ENCODE measurements around the gene RGR.

The RGR gene

DNA sequence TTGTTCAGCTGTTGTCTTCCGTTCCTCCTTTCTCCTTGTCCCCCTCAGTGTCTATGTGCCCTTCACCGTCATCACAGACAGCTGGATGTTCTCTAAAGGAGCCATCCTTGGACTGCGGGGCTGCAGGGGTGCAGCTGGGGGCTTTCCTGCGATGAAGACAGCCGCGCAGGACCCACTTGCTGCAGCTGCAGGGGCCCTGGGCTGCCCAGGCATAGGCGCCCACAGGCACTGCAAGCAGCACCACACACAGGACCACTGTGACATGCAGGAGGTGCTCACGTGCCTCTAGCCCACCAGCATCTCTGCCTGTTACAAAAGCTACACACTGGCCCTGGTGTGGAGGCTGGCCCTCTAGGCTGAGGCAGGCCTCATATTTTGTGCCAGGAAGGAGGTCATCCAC, 22.9 kb upstream of the RGR start:
- DNase-seq (ENCODE audit: low spot score) = no peak

DNA sequence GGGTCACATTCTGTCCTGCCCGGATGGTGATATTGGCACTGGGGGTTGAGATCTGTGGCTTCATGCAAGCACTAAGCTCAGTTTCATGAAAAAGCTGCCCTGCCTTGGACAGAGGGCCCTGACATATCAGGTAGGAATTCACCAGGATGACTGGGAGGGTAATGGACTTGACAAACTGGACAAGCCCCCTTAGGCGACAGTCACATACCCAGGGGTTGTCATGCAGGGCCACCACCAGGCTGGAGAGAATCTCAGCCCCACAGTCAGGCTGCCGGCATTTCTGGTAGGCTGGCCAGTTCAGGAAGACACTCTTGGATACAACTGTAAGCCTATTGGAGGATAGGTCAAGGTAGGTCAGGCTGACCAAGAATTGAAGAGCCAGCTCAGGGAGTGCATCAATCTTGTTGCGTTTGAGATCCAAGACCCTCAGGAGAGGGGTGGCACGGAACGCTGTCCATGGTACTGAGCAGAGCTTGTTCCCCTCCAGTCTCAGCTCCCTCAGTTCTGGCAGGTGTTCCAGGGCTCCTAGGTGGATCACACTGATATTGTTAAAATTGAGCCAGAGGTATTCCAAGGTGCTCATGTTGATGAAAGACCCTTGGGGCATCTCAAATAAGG, 20.3 kb upstream of the RGR start:
- DNase-seq (ENCODE audit: low spot score) = no peak

DNA sequence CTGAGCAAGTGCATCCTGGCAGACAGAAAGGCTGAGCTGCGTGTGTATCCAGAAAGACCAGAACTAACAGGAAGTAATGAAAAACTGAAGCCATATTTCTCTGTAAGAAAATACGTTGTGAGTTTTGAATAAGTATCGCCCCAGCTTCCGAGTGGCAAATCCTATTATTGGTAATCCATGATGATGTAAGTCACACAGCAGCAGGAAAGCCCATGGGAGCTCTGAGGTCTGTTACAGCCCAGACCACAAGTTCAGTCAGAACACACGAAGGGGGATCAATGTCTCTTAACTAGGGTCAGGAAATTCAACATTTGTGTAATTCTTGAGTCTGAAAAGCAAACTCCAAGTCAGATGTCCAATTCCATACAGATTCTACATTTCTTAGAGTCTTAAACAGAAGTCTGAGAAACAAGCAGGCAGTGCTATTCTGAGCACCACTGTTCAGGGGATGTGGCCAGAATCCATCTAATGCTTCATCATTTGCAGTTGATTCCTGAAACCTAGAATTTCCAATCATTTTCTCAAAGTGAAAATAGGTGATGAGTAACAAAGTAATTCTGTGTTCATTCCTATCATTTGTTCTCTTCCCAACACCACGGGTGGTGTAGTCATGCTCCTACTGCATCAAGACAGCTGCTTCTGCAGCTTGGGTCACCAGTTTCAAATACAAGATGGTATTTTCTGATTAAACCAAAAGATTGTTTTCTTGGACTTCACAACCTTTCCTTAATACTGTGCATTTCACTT, 19.3 kb upstream of the RGR start, which contains the start of gene LRIT2:
Gene LRIT2, minus strand, starts transcription at position 118 of the 747 bp plus-strand sequence. Its CDS starts 24 bp downstream, at position 94.
- DNase-seq (ENCODE audit: low spot score) = no peak

DNA sequence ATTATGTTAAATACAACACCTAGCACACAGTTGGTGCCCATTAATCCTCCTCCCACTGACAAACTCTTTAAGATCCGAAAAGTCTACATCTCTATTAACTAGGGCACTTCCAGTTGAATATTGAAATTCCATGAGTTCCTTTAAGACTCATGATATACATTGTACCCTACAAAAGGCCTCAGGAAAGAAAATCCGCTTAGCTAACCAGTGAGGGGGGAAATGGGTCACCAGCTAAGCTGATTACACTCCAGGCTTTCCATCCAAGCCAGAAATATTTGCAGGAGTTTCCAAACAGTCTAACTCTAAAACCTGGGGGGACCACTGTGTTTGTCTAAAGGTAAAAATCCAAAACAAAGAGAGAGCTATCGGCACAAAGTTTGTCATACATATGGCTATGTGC, 18.2 kb upstream of the RGR start:
- DNase-seq (ENCODE audit: low spot score) = no peak

DNA sequence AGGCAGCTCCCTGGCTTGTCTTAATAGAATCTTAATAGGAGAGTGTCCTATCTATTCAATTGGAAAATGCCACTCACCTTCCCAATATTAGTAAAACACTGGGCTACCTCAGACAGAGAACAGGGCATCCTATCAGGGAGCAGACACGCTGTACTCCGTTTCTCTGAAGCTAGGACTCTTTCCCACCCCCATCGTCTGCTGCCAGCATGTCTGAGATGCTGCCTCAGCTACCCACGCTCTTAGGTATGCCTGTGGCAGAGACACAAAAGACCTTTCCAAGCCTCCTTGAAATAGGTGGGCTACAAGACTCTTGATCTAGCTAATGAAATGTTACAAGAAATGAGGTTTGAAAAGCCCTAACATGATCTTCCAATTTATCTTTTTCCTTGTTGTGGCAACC, 17.0 kb upstream of the RGR start:
- no peak for DNase-seq (ENCODE audit: low spot score)

DNA sequence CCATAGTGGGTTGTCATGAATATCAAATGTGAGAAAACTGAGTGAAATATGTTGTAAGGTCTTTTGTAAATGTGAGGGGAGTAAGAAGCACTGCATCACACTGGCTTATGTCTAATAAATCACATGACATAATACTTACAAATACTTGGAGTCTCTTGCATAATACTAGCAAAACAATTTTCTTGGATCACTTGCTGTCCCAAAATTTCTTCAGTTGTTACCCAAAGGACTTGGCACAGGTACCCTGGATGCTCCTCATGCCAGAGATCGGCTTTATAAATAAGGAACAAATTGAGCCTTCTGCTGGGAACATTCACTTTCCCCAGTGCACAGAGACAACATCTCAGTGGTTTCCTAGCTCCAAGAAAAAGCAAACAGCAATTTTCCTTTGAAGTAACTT, 14.5 kb upstream of the RGR start:
- DNase-seq (ENCODE audit: low spot score) = no peak

DNA sequence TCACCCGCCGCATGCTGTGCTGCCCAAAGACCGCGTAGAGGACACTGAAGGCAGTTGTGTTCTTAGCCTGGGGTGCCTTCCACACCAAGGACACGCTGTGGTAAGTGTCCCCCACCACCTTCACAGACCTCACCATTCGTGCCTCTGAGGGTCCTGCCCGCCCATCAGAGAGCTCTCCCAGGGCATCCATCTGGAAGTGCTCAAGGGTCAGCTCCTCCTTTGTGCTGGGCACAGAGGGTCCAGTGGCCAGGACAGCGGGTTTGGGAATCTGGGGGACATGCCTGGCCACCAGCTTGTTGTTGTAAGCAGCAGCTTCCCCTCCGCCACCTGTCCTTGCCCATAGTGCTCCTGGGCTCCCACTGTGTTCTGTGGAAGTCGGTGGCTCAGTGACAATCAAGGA, 12.5 kb upstream of the RGR start:
- no peak for DNase-seq (ENCODE audit: low spot score)

DNA sequence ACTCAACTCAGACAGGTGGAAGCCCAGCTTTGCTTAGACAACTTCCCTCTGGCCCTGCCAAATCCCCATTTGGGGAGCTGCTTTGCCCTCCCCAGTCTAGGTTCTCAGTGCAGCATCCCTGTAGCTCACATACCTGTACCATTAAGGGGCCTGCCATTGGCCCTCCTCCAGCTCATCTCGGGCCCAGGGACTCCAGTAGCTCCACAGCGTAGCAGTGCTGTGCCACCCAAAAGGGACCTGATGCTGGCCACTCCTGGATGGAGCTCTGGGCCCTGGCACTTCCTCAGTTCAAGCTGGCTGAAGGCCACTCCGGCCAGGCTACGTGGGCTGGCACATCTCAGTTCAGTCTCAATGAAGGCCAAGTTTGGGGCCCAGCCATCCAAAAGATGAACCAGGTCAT, 10.9 kb upstream of the RGR start:
- DNase-seq (ENCODE audit: low spot score) = no peak

DNA sequence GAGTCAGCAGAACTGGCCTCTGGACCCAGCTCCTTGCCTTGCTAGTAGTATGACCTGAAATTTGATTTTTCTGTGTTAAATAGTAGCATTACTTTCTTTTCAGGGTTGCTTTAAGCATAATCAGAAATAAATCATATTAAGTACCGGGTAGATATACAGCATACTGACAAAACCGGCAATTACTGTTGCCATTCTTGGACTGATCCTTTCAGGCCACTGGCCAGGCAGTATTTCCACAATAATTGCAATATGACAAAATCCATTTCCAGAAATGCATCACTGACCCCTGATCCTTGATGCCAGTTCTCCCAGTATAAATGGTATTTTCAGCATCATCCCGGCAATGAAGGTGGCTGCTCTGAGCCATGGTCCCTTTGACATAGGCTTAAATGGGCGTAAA, 10.4 kb upstream of the RGR start:
- DNase-seq (ENCODE audit: low spot score) = no peak

DNA sequence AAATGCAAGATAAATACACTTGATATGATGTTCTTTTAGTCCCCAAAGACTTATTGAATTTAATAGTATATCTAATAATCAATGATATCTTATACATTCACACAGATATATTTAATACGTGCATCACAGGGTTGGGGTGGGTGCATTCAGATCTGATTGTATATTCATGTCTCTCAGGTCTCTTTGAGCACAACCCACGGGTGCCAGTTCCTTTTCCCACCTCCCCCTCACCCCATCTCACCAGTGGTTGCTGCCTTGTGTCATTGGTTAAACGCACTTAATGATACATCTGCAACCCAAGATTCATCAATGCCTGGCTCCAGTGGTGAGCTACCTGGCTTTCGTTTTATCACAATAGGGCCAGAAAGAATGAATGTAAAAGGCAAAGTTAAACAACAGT, 9.8 kb upstream of the RGR start:
- DNase-seq (ENCODE audit: low spot score) = no peak

DNA sequence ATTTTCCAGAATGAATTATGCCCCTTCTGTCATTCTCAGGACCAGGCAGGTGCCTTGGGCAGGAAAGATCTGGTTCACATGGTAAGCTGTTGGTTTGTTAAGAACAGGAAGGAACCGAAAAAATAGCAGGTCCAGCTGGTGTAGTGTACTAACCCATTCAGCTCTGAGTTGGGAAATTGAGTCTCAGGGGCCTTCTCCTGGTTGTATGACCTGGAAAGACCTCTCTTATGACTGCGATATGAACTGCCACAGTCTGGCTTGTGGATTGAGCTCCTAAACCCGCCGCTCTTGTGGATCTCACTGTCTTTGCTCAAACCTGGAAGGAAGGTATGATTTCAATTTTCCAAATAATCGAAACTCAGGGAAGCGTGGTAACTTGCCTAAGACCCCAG, 8.1 kb upstream of the RGR start:
- DNase-seq (ENCODE audit: low spot score) = no peak

DNA sequence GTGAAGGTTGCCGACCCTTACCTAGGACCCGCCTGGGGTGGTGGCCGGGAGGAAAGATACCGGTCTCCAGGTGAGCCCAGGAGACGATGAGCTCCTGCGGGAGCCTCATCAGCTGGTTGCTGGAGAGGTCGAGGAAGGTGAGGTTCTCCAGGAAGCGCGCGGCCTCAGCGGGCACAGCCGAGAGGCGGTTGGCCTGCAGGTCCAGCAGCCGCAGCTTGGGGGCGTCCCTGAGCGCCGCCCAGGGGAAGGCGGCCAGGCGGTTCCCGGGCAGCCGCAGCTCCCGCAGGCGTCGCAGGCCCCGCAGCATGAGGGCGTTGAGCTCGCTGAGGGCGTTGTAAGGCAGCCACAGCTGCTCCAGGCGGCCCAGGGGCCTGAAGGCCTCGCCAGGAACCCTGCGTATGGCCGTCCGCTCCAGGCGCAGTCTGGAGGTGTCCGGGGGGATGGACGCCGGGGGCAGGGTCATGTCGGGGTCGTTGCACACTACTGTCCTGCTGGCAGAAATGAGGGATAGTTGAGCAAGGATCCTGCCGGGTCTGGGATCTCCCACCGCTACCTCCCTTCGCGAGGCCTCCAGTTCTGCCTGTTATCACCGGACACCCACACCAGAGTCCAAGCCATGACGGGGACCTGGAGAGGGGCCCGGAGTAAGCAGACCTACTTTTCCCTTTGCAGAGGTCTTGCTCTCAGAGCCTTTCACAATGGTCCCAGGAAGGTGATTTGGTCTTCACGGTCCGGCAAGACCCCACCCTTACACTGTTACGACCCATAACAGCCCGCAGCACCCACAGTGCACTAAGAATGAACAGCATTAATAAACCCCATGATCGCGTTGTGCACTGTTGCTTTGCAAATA, 7.4 kb upstream of the RGR start:
- peak; percentile 34 for DNase-seq (ENCODE audit: low spot score)

DNA sequence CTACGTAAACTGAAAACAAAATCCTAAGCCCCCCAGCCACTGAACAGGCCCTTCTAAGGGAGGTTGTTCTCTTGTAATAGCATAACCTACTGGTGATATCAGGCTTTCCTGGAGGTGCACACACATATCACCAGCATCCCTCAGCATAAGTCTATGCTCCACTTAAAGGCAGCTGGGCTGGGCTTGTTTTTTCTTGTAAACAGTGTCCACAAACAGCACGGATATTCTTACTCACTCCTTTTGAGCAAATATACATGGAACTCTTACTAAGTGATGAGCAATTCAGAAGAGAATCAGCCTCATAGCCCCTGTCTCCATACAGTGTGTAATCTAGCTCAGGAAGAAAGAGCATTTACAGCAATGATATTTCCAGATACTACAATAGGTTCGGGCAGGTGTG, 5.9 kb upstream of the RGR start:
- no peak for DNase-seq (ENCODE audit: low spot score)

DNA sequence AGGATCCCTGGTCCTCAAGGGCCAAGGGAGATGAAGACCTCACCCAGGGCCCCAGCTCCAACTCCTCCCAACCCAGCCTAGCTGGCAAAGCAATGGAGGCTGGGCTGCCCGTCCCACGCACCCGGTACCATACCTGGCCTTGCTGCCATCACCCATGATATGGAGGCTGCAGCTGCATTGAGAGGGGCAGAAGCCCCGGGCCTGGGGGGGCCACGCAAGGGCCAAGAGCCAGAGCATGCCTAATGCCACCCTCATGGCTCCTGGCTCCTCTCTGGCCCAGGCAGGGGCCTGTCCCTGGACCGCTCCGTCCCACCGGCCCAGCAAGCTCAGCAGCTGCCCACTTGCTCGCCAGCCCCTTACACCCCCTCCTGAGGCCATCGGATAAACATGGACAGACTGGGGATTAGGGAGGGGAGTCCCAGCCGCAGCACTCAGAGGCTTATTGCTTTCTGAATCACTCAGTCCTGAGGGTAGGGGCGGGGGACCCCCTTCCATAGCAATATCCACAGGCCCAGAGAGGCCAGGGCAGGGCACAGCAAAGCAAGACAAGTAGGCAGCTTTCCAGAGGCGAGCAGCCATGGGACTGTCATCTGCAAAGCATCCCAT, 3.6 kb upstream of the RGR start, which contains the start of gene LRIT1:
Gene LRIT1, minus strand, starts transcription at position 362 of the 606 bp plus-strand sequence. Its CDS starts 107 bp downstream, at position 255.
- DNase-seq (ENCODE audit: low spot score) = no peak

DNA sequence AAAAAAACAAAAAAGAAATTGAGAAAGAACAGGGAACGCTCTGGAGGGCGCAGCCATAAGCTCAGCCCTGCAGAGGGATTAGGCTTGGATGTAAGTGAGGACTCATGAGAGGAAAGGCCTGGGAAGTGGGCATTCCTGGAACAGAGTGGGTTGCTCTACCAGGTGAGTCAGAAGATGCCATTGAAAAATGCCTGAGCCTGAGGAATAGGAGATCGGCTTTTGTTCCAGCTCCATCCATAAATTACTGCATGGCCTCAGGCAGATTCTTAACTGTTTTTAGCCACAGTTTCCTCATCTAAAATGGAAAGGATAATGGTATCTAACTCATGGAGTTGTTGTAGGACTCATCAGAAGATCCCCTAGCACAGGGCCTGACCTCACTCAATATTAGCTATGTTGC, 1.1 kb upstream of the RGR start:
- no peak for DNase-seq (ENCODE audit: low spot score)

DNA sequence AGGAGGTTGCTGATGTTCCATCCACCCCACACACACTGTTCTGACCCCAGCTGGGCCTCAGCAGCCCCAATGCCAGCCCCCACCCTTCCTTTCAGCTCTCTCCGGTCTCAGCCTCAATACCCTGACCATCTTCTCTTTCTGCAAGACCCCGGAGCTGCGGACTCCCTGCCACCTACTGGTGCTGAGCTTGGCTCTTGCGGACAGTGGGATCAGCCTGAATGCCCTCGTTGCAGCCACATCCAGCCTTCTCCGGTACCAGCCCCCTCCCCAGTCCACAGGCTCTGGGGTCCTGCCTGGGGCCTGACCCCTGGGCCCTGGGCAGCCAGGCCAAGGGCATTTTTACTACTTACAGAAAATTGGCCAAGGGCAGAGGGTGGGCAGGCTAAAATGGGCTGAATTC, 2.6 kb downstream of the RGR start:
- DNase-seq (ENCODE audit: low spot score) = no peak

DNA sequence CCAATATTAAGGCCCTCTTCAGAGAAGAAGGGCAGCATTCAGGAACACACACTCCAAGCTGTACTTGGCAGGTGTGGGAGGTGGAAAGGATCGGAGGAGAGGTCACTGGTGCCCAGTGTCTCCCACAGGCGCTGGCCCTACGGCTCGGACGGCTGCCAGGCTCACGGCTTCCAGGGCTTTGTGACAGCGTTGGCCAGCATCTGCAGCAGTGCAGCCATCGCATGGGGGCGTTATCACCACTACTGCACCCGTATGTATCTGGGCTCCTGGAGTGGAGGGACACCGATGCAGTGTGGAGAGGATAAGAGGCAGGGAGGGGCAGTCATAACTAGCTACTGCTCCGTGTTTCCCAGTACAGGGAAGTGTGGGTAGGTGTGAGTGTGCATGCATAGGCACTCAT, 3.9 kb downstream of the RGR start:
- no peak for DNase-seq (ENCODE audit: low spot score)

DNA sequence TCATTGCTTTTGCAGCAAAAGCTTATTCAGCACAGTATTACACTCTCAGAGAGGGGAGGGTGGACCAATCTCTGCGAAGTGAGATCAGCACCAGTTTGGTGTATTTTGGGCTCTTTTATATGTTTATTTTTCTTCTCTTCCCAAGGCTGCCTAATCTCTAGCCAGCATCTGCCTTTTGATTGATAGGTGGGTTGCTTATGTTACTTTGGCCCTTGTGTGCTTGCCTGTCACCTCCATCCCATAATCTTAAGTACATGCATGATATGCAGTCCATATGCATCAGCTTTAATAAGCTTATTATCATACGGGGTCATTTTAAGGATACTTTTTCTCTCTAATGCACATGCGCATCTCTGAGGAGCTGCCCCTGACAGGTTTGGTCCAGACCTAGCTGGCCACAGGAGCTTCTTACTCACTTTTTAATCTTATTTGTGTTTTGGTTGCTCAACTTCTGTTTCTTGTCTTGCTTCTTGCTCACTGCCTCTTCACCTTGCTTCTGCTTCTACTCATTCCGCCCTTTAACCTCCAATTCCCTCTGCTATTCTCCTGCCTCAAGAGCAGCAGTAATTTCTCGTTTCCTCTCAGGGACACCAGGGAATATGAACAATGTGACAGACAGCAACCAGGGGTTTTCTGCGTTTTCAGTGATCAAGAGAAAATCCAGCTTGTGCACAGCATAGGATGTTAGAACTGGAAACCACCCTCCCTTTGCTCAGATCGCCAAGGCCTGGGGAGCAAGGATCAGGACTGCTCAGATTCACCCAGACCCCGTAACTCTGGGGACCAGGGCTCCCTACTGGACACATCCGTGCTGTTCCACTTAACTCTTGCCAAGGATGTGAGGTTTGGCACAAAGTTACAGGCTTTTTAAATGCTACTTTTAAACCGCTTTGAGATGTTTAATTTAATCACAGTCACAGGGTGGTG, 10.0 kb downstream of the RGR start:
- DNase-seq (ENCODE audit: low spot score) = no peak

DNA sequence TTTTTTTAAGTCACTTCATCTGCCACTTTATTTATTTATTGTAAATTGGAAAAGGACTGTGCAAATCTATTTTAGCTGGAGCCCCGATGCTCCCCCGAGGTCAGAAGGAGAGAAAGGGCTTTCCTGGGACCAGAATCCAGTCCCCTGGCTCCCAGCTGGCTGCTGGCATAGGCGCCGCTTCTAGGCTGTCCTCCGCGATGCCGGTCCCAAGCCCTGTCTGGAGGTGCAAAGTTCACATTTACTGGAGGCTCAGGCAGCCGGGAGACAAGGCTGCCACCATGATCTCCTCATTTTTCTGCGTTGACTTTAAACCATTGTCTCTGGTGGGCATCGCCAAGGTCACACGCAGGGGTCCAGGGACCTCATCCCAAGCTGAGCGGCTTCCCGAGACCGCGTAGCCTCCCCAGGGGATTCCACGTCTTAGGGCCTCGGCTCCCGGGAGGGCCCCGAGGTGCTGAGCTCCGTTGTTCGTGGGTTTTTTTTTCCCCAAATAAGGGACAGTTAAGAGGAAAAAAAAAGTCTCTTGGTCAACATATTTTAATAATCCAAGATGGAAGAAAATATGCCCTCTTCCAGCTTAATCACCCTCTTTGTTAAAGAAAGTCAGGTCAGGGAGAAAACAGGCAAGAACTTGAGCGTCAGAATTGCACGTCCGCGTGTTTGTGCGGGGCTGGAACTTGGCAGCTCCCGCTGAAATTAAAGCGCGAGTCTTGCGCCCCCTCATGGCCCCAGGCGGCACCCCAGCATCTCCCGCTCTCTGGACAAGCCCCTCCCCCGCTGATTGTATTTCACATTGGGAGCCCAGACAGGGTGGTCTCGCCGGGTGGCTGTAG, 11.9 kb downstream of the RGR start:
- DNase-seq (ENCODE audit: low spot score) = peak; percentile 59

DNA sequence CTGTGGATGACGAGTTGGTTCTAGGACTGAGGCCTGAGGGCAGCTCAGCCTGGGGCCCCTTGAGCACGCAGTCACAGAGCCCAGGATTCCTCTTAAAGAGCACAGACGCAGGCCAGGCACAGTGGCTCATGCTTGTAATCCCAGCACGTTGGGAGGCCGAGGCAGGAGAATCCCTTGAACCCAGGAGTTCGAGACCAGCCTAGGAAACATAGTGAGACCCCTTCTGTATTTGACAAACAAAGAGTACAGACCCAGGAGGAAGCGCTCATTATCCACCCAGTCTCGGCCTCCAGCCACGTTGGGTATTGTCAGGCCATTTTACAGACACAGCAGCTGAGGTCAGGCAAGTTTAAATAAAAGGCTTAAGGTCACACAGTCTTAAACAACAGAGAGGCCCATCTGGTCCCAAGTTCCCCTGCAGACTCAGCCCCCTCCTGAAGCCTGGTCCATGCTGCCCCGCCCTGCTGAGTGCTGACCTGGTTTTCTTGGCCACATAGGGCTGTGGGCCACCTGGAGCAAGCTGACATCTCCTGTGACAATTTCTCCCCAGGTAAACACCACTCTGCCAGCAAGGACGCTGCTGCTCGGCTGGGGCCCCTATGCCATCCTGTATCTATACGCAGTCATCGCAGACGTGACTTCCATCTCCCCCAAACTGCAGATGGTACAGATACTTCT, 12.6 kb downstream of the RGR start:
- DNase-seq (ENCODE audit: low spot score) = no peak
